Midbrain (tissue), 1 donor: Measurements from ENCODE around the gene AP3S2.
"Not testable (repeated sequence)": the region's sequence is repeated elsewhere in the genome, so short reads cannot be mapped to it uniquely, and the experiment has no call there.

Experiments
- DNase-seq: peaks from one replicate; lab custom pipeline; 2025; lab: John Stamatoyannopoulos, UW

AP3S2 gene

DNA sequence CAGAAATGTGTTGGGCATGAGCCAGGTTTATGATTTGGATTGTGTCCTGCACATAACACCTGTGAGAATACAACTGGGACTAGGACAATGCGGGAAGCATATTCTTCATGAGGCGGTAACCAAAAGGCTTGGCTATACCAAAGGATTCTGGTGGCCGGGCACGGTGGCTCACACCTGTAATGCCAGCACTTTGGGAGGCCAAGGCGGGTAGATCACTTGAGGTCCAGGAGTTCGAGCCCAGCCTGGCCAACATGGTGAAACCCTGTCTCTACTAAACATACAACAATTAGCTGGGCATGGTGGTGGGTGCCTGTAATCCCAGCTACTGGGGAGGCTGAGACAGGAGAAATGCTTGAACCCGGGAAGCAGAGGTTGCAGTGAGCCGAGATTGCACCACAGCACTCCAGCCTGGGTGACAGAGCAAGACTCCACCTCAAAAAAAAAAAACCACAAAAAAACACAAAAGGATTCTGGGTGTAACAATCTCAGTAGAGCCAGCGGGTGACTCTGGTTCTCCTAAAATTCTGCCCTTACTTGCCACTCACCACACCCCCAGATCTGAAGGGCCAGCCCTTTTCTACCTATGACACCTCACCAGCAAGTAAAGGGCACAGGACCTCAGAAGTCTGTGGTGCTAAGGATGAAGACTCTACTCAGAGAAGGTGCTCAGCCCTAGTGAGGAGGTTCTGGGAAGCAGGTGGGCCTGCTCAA is 59.2 kb downstream of the AP3S2 start:
- DNase-seq = not testable (repeated sequence)

DNA sequence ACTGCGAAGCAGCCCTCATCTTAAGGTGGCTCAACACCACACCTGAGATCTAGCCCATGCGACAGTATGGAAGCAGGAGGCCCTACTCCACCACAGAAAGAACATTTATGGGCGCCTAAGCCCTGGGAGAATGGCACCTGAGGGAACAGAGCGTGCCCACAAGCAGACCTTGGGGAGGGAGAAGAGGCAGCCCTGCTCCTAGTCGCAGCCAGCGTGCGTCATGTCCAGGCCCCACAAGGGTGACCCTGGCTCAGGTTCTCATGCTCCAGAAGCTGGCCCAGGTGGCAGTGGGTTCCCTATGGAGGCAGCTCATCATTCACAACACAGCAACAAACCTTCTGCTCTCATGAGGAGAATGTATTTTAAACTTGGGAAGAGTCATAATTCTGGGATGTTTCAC is 59.8 kb downstream of the AP3S2 start:
- DNase-seq = no peak

DNA sequence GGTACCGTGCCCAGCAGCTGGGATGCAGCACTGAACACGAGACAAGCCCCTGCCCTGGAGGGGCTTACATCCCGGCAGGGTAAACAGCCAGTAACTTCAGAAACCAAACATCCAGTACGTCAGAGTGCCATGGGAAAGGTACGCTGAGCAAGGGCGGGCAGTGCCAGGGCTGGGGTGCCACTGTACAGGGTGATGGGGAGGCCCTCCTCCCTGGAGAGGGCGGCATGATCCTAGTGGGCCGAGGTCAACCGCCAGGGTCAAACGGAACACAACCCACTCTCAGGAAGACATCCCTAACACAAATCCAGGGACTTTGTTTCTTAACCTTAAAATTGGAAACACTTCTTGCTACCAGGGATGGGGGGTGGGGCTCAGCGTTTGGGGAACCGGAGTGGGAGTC is 63.2 kb downstream of the AP3S2 start:
- no peak for DNase-seq

DNA sequence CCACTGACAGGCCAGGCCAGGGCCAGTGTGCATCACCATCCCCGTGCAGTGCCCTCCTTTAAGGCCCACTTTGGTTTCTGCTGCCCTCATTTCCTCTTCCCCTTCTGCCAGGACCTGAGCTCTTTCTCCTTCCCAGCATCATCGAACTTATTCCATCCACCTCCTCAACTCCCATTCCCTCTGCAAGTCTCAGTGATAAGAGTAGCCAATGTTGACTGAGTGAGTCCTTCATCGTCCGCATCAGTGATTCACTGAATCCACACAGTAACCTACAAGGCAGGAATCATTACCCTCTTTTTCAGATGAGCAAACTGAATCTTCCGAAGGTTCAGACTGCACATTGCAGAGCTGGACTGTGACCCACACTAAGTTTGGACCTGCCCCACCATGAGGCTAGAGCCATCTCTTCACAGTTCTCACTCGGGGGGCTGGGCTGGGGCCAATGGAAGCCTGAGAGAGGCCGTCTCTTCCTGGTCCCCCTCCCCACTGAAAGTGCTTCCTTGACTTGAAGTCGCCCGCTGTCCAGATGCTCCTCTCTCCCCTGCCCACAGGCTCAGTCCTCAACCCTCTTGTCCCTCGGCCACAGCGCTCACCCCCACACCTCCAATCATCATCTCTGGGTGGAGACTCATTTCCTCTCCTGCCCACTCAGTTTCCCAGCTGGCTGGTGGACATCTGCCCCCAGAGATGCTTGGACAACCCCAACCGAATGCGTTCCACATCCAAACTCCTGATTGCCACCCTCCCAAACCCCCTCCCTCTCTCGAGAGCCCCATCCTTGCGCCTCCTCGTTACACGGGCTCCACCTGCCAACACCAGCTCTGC is 64.0 kb downstream of the AP3S2 start:
- DNase-seq = no peak

DNA sequence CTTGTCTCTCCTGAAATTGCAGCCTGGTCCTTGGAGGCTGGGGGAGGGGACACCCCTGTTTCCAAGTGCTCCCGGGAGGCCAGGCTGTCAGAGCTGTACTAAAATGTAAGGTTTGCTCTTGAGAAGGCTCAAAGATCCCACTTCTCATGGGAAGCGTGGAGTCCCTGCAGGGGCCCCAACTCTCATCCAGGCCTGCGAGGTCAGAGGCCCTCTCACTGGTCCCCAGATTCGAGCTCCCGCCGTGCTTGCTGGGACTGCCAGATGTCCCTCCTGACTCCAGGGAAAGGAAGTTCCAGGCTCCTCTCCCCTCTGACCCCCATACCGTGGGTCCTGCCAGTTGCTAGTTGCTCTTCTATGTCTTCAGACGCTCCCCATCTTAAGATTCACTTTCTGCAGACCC is 64.6 kb downstream of the AP3S2 start:
- DNase-seq = no peak

DNA sequence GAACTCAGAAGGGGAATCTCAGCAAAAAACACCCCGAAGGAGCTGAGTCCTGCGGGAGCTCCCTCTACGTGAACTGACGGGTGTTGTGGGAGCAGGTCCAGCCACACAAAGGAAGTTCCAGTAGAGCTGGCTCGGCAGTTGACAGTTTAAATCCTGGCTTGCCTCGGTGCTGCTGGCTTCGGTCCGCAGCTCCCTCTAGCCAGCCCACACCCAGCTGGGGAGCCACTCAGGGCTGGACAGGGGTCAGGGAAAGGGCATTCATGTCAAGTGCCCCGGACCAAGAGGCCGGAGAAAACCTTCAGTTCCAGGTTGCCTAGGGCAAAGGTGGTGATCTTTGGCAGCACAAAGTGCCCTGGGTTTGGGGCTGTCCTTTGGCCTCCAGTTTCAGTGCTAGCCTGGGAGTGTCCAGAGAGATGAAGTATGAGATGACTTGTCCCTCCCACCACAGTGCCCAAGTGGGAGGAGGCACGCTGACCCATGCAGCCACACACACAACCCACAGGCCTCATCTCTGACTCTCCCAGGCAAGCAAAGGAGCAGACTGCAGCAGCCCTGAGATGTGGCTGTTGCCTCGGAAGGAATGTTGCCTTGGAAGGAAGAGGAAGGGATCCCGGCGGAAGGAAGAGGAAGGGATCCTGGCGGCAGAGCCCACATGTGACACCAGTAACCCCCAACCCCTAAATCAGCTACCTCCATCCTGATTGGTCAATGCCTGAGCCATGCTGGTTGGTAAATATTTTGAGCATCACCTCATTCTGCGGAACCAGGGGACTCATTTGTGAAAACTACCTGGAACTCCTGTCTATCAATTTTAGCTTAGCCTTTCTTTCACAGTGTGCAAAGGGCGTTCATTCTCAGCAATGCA is 65.3 kb downstream of the AP3S2 start:
- DNase-seq = no peak

DNA sequence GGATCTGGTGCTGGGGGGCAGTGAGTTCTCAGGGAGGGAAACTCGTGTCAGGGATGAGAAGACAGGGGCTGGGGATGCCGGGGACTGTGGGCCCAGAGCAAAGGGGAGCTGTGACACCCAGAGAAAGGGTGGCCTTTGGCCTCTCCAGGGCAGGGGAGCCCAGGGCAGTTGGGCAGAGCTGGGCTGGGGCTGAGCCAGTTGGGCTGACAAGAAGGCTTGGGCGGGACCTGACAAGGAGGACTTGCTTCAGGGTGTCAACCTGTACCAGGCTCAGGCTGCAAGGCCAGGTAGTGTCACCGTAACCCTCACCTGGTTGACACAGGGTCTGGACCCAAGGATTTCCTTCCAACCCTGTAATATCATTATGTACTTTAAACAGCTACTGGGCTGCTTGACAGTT is 66.0 kb downstream of the AP3S2 start:
- no peak for DNase-seq

DNA sequence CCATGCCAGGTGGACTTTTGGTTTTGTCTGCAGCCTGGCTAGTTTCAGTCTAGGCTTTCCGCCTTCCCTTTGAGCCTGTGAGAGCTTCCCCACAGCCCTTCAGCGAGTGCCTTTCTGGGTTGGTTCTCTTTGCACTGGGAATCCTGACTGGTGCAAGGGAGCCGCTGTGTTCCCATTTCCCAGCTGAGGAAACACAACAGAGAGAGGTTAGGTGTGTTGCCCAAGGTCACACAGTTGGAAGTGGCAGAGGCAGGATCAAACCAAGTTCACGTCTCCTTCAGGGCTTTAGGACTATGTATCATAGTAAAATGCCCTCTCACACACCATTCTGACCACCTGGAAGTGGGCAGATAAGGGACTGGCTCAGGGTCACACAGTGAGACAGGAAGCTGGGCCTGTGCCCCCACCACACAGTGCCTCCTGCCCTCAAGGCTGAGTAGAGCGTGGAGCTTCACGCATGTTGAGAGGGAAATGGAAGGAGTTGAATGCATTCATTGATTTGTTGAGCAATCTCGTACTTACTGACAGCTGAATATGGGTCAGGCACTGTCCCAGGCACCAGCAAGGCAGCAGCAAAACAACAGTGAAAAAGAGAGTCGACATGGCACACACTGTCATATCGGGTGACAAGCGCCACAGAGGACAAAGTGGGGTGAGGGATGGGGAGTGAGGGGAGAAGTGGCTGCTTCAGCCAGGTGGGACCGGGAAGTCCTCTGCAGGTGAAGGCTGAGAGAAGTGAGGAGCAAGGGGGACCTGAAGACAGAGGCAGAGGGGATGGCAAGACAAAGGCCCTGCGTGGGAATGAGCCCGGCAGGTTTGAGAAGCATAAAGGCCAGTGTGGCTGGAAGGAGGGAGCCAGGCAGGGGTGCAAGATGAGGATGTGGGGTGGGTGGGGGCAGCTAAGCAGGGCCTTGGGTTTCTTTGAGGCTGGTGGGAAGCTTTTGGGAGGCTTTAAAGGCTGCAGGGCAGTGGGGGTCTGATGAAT is 66.8 kb downstream of the AP3S2 start:
- no peak for DNase-seq

DNA sequence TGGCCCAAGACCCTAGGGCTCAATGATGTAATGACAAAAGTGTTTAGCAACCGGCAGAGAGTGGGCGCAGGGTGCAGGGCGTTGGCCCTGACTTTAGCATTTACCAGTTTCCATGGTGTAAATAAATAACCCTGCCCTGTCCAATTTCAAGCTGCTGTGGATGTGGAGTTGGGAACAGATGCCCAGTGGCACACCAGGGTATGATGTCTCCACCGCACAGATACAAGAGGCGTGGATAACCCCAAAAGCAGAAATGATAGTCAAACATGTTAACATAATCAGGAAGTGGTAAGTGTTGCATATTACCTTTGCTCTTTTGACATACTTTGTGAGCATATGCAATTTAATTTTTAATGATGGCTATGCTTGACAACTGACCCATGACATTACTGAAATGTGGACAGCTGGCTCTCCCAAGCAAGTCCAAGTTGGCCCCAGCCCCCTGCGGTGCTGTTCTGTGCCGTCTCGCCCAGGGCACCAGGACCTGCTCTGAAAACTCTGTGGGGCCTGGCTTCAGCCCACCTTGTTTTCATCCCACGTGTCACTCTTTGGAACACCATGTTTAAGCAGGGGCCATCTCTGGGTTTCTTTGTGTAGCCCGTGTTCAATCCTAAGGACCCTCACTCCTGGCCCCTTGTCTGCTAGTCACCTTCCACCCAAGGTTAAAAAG is 68.4 kb downstream of the AP3S2 start:
- no peak for DNase-seq

DNA sequence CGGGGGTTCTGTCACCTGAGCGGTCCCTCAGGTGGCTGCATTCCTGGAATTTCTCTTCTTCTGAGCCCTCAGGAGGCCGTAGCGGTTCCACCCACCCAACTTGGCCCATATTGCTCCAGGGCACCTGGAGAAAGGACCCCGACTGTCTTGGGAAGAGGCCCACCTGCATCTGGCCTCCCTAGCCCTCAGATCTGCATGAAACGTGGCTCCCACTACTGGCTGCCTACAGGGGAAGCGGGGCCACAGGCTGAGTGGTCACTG is 69.3 kb downstream of the AP3S2 start:
- no peak for DNase-seq

DNA sequence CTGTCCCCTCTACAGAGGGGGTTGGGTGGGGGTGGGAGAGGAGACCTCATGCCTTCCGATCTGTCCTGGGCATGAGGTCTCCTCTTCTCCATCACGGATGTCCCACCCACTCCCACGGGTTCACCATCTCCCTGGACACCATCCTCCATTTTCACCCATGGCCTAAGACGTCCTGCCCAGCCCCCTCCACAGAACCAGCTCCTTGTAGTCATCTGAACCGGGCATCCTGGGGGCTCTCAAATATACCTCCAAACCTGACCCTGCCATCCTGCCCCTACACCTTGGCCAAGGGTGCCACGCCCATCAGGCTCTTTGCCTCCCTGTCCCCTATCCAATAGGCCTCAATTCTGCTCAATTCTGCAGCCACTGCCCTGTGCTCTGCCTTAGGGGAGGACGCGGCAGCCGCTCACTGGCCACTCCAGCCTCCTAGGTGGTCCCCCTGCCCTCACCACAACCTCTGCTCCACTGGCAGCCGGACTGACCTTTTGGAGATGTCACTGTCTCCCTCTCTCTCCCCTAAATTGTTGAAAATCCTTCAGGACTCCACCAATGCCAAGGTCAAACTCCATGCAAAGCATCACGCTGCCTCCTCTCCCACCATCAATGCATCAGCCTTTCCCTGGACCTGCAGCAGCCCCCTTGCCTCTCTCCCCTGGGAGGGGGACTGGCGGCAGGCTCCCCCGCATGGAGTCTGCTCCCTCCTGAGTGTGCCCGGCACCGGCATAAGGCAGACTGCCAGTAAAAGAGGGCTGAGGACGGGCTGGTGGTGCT is 69.8 kb downstream of the AP3S2 start:
- no peak for DNase-seq

DNA sequence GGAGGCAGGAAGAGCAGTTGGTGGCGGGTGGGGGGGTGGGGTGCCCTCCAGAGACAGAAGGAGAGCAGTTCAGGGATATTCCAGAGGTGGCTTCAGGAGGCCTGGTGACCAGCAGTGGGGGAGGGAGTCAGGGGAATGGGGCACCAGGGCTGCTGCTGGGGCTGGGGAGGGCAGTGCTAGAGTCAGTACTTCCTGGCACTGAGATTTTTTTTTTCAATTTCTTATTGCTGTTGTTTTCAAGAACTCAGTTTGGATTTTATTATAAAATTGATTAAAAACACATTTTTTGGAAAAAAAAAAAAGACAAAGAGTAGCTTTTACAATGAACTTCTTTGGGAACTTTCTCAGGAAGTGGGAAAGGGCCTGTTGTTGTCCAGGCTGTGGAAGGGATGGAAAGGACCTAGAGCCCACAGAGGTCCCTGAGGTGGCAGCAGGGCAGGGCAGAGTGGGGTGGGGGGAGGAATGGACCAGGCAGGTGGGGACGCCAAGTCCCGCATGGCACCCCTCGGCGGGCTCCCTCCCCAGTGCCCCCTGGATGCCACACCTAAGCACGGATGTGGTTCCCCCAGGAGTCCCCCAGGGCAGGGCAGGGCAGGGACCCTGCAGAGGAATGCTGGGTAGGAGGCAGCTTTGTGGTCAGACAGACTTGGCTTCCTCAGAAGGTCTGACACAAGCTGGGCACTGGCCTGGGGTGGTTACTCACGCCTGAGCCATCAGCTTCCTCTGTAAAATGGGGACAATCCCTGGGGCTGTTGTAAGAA is 70.7 kb downstream of the AP3S2 start:
- no peak for DNase-seq

DNA sequence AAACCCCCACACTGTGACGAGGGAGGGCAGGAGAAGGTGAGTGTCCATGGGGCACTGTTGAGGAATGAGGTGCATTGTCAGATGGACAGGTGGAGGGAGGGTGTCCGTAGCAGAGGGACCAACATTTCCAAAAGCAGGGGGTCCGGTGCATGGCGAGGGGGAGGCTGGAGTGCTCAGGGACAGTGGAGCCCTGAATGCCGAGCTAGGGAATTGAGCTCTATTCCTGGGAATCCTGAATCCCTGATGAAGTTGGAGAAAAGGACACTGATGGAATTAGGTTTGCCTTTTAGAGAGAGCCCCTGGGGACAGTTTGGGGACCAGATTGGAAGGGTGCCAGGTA is 71.2 kb downstream of the AP3S2 start:
- no peak for DNase-seq

DNA sequence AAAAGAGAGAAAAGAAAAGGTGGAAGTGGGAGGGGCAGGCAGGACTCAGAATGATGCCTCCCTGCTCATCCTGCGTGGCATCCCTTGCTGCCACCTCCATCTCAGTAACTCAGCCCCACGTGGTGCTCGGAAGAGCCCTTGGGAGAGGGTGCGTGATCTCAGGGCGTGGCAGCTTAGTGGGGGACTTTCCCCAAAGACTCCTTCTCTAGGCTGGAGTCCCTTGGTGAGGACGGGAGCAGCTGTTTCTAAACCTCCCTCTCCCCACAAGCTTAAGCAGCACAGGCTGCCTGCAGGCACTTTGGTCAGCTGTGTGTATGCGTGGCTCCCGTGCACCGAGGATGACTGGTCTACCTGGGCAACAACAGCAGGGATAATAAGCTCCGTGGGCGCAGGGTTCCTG is 71.8 kb downstream of the AP3S2 start:
- no peak for DNase-seq

DNA sequence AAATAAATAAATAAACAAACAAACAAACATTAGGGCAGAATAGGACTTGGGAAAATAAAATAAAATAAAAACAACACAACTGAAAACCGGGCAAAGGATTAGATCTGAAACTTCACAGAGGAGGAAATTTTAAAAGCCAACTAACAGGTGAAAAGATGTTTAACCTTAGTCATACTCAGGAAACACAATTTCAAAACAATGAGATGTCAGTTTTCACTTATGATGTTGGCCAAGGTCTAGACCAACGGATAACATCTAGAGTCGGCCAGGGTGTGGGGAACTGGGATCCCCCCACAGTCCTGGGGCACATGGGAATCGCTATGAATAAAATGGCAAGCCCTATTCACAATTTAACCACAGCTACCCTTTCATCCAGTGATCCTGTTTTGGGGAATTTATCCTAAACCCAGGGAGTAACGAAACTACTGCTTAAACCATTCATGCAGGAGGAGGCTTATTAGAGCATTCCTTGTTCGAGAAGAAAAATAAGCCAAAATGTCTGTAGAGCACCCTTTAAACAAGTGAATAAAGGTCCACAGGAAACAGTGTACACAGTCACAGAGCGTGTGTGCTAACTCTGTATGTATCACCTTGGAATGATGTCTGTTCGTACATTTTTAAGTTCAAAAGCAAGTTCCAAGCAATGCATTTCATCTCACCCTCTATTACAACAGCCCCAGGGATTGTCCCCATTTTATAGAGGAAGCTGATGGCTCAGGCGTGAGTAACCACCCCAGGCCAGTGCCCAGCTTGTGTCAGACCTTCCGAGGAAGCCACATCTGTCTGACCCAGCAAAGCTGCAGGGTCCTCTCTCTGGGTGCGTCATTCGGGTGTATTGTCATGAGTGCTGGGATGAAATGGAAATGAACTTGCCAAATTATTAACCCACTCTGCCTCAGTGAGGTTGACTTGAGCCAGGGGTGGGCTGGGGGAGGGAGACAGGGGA is 72.9 kb downstream of the AP3S2 start:
- no peak for DNase-seq

DNA sequence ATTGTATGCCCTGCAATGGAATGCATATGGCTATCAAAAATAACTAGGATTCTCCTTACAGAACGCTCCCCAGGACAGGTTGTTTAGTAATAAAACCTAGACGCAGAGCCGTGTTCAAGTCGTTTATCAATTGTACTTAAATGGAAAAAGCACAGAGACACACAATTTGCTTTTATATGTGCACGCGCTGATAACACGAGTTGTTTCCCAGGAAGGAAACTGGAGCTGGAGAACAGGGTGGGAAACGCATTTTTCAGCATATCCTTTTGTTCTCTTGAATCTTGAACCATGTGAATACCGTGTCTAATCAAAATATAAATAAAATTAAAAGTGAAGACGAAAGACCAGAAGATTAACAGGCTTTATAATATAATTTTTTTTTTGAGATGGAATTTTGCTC is 75.5 kb downstream of the AP3S2 start:
- DNase-seq = no peak

DNA sequence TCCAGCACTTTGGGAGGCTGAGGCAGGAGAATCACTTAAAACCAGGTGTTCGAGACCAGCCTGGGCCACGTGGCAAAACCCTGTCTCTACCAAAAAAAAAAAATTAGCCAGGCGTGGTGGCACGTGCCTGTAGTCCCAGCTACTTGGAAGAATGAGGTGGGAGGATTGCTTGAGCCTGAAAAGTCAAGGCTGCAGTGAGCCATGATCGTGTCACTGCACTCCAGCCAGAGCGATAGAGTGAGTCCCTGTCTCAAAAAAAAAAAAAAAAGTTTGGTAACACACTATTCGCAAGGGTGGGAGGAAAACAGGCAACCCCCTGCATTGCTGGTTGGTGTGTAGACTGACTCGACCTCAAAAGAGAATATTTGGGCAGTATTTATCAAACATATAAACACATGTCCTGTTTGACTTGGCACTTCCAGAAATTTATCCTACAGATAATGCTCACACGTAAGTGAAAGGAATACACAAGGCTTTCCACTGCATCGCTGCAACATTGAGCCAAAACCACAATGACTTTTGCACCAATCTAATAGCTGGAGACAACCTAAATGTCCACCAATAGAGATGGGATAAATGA is 76.0 kb downstream of the AP3S2 start:
- no peak for DNase-seq

DNA sequence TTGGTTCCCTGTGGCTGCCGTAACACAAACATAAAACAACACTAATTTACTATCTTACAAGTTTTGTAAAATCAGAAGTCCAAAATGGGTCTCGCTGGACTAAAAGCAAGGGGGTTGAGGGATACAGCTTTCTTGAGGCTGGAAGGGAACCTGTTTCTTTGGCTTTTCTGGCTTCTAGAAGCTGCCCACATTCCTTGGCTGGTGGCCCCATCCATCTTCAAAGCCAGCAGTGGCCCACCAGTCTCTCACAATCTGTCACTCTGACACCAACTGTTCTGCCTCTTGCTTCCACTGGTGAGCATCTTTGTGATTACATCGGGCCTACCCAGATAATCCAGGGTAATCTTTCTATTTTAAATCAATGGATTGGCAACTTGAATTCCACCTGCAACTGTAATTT is 78.0 kb downstream of the AP3S2 start:
- DNase-seq = no peak
